ENCODE data around the gene GLIS2. TPM values are rescaled to one million over a fixed set of nuclear protein-coding genes. Genes with fewer than 3 reads are reported as not detected.

Gene GLIS2
- 22.4 TPM for polyA plus RNA-seq (2013, experiment 1 of 2; ENCODE audit: insufficient read length)
- polyA plus RNA-seq (2013, experiment 2 of 2; ENCODE audit: insufficient read length), result 34.1 TPM

GRCh38 chr16:4315186-4316107, at the start of gene GLIS2:
GLIS2 (plus strand) TSS chr16:4316067; CDS start chr16:4332281, 16,214 bp downstream.
- peak; percentile 84 for DNase-seq

- DNase-seq, result no peak
Measured at GRCh38 chr16:4266372-4266771, 49.5 kb upstream of the GLIS2 start.

- DNase-seq, result no peak
Measured at GRCh38 chr16:4270091-4270490, 45.8 kb upstream of the GLIS2 start.

GRCh38 chr16:4270595-4270994, 45.3 kb upstream of the GLIS2 start:
- DNase-seq, result no peak

- peak; percentile 93 for DNase-seq
Measured at GRCh38 chr16:4271176-4272113, 44.4 kb upstream of the GLIS2 start.

- peak; percentile 36 for DNase-seq
Measured at GRCh38 chr16:4272114-4272956, 43.5 kb upstream of the GLIS2 start.

GRCh38 chr16:4273858-4274311, 42.0 kb upstream of the GLIS2 start:
- DNase-seq, result peak; percentile 40

- DNase-seq, result no peak
Measured at GRCh38 chr16:4275861-4276260, 40.0 kb upstream of the GLIS2 start.

GRCh38 chr16:4277987-4278513, 37.8 kb upstream of the GLIS2 start:
- DNase-seq, result no peak

- DNase-seq, result no peak
Measured at GRCh38 chr16:4280625-4281024, 35.2 kb upstream of the GLIS2 start.

GRCh38 chr16:4283441-4283840, 32.4 kb upstream of the GLIS2 start:
- DNase-seq, result no peak

- peak; percentile 60 for DNase-seq
Measured at GRCh38 chr16:4283939-4284338, 31.9 kb upstream of the GLIS2 start.

- no peak for DNase-seq
Measured at GRCh38 chr16:4285167-4285566, 30.7 kb upstream of the GLIS2 start.

- DNase-seq, result peak; percentile 49
Measured at GRCh38 chr16:4288148-4288921, 27.5 kb upstream of the GLIS2 start.

- DNase-seq, result peak; percentile 55
Measured at GRCh38 chr16:4290236-4290830, 25.5 kb upstream of the GLIS2 start.

- no peak for DNase-seq
Measured at GRCh38 chr16:4291699-4292098, 24.2 kb upstream of the GLIS2 start.

- no peak for DNase-seq
Measured at GRCh38 chr16:4293181-4293716, 22.6 kb upstream of the GLIS2 start.

- DNase-seq, result peak; percentile 83
Measured at GRCh38 chr16:4293822-4294457, 21.9 kb upstream of the GLIS2 start.

- DNase-seq, result no peak
Measured at GRCh38 chr16:4295581-4295980, 20.3 kb upstream of the GLIS2 start.

- no peak for DNase-seq
Measured at GRCh38 chr16:4297480-4297879, 18.4 kb upstream of the GLIS2 start.
